ENCODE data around the gene TAF3.

- TF ChIP-seq, protein P1, sequence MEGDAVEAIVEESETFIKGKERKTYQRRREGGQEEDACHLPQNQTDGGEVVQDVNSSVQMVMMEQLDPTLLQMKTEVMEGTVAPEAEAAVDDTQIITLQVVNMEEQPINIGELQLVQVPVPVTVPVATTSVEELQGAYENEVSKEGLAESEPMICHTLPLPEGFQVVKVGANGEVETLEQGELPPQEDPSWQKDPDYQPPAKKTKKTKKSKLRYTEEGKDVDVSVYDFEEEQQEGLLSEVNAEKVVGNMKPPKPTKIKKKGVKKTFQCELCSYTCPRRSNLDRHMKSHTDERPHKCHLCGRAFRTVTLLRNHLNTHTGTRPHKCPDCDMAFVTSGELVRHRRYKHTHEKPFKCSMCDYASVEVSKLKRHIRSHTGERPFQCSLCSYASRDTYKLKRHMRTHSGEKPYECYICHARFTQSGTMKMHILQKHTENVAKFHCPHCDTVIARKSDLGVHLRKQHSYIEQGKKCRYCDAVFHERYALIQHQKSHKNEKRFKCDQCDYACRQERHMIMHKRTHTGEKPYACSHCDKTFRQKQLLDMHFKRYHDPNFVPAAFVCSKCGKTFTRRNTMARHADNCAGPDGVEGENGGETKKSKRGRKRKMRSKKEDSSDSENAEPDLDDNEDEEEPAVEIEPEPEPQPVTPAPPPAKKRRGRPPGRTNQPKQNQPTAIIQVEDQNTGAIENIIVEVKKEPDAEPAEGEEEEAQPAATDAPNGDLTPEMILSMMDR (IDR thresholded peaks at IDR 0.05), result no peak
- TF ChIP-seq EZH2 (IDR thresholded peaks at IDR 0.05), result no peak
Measured at GRCh38 chr10:7855205-7855604, 36.9 kb downstream of the TAF3 start.

Data from neural progenitor cell (in vitro differentiated cells).